HG02759 (cell line): ENCODE data around the gene METTL26.

Experiments
- ATAC-seq: cut with Tn5 transposase; IDR thresholded peaks from one replicate; pipeline ENCODE4 v1.9.1; 2021; ENCODE audit warnings: mild to moderate bottlenecking, moderate library complexity; ENCODE audit not compliant: unreplicated experiment

The METTL26 gene

GRCh38 chr16:641326-642188 is 5.5 kb upstream of the METTL26 start, which contains the start of gene MCRIP2:
TSS of gene MCRIP2 (plus strand) at chr16:641828. CDS start at chr16:641992, 164 bp downstream.
- peak; percentile 60 for ATAC-seq

GRCh38 chr16:640614-641013 is 4.5 kb upstream of the METTL26 start:
- no peak for ATAC-seq

GRCh38 chr16:638836-639235 is 2.7 kb upstream of the METTL26 start:
- ATAC-seq: no peak

GRCh38 chr16:638034-638543 is 2.0 kb upstream of the METTL26 start:
- no peak for ATAC-seq

- ATAC-seq: no peak
Measured at GRCh38 chr16:637081-638018, 1.2 kb upstream of the METTL26 start.

- ATAC-seq: peak; percentile 16
Measured at GRCh38 chr16:635573-636205, 416 bp downstream of the METTL26 start.

- no peak for ATAC-seq
Measured at GRCh38 chr16:634996-635395, 1.1 kb downstream of the METTL26 start.

GRCh38 chr16:634051-634670 is 1.9 kb downstream of the METTL26 start:
- no peak for ATAC-seq

- no peak for ATAC-seq
Measured at GRCh38 chr16:633336-634050, 2.6 kb downstream of the METTL26 start.

GRCh38 chr16:632486-633335 is 3.4 kb downstream of the METTL26 start:
- ATAC-seq: no peak

- no peak for ATAC-seq
Measured at GRCh38 chr16:631808-632358, 4.2 kb downstream of the METTL26 start.

GRCh38 chr16:630815-631405 is 5.2 kb downstream of the METTL26 start, which contains the start of gene WFIKKN1:
TSS of gene WFIKKN1 (plus strand) at chr16:630985. CDS start at chr16:631254, 269 bp downstream.
- no peak for ATAC-seq

- ATAC-seq: no peak
Measured at GRCh38 chr16:630249-630814, 5.8 kb downstream of the METTL26 start.

GRCh38 chr16:629833-630248 is 6.3 kb downstream of the METTL26 start:
- no peak for ATAC-seq

- no peak for ATAC-seq
Measured at GRCh38 chr16:629185-629832, 6.8 kb downstream of the METTL26 start.

GRCh38 chr16:628321-629061 is 7.6 kb downstream of the METTL26 start:
- no peak for ATAC-seq
